KOPT-K1 (cell line): Measurements from ENCODE around the gene AAK1.
A peak's percentile ranks its signal among the peaks of the same experiment; 100 is the strongest.
"Not testable (repeated sequence)": the region's sequence is repeated elsewhere in the genome, so short reads cannot be mapped to it uniquely, and the experiment has no call there.

Source experiments
- H3K27ac ChIP-seq: fragments of 200-600 bp; sonication (generic); 2 replicates; pipeline ENCODE4 v1.5.1; 2016; ENCODE audit warnings: antibody characterized with exemption, mild to moderate bottlenecking, low read depth, low read length; ENCODE audit not compliant: poor library complexity, severe bottlenecking
- H3K36me3 ChIP-seq: fragments of 200-600 bp; sonication (generic); 2 replicates; pipeline ENCODE4 v1.5.1; 2017; ENCODE audit warnings: antibody characterized with exemption, mild to moderate bottlenecking, low read length, moderate library complexity; ENCODE audit not compliant: insufficient read depth
- H3K9me3 ChIP-seq: fragments of 200-600 bp; sonication (generic); 2 replicates; pipeline ENCODE4 v1.5.1; 2017; ENCODE audit warnings: antibody characterized with exemption, low read length, mild to moderate bottlenecking; ENCODE audit not compliant: insufficient read depth, poor library complexity, severe bottlenecking

The AAK1 gene

GRCh38 chr2:69624131-69624530 is 19.4 kb downstream of the AAK1 start:
- Histone ChIP-seq H3K36me3 (no peaks in the 10 kb centered on the region), H3K27ac (no peak overlapping the region), H3K9me3 (no peaks in the 10 kb centered on the region)

GRCh38 chr2:69623236-69623635 is 20.3 kb downstream of the AAK1 start:
- no peaks in the 10 kb centered on the region for H3K36me3 ChIP-seq
- H3K27ac ChIP-seq, result no peak overlapping the region
- no peaks in the 10 kb centered on the region for H3K9me3 ChIP-seq

- H3K36me3 ChIP-seq, H3K27ac ChIP-seq, H3K9me3 ChIP-seq: not testable (repeated sequence)
Observed at GRCh38 chr2:69622805-69623204, 20.7 kb downstream of the AAK1 start.

DNA sequence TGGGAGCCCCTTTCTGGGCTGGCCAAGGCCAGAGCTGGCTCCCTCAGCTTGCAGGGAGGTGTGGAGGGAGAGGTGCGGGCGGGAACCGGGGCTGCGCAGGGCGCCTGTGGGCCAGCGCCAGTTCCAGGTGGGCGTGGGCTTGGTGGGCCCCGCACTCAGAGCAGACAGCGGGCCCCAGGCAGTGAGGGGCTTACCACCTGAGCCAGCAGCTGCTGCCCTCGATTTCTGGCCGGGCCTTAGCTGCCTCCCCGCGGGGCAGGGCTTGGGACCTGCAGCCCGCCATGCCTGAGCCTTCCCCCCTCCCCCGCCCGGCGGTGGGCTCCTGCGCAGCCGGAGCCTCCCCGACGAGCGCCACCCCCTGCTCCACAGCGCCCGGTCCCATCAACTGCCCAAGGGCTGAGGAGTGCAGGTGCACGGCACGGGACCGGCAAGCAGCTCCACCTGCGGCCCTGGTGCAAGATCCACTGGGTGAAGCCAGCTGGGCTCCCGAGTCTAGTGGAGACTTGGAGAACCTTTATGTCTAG is 21.5 kb downstream of the AAK1 start:
- not testable (repeated sequence) for H3K36me3 ChIP-seq, H3K27ac ChIP-seq, H3K9me3 ChIP-seq

DNA sequence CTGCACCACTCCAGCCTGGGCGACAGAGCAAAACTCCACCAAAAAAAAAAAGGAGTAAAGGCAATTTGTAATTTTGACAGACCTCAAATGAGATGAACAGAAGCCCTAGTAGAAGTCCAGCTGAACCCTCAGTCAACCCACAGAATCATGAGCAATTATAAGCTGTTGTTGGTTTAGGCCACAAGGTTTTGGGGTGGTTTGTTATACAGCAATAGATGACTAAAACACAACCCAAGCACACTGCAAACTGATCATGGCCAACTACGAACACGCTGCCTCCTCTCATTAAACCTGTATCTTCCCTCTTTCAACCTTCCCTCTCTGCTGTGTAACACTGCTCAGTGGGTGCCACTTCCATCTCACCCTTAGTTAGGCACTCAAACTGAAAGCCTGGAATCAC is 22.1 kb downstream of the AAK1 start:
- no peaks in the 10 kb centered on the region for H3K9me3 ChIP-seq
- no peak overlapping the region for H3K27ac ChIP-seq
- no peaks in the 10 kb centered on the region for H3K36me3 ChIP-seq

GRCh38 chr2:69620870-69621269 is 22.7 kb downstream of the AAK1 start:
- no peaks in the 10 kb centered on the region for H3K36me3 ChIP-seq
- no peaks in the 10 kb centered on the region for H3K9me3 ChIP-seq
- peak overlapping the region; percentile 46 for H3K27ac ChIP-seq

DNA sequence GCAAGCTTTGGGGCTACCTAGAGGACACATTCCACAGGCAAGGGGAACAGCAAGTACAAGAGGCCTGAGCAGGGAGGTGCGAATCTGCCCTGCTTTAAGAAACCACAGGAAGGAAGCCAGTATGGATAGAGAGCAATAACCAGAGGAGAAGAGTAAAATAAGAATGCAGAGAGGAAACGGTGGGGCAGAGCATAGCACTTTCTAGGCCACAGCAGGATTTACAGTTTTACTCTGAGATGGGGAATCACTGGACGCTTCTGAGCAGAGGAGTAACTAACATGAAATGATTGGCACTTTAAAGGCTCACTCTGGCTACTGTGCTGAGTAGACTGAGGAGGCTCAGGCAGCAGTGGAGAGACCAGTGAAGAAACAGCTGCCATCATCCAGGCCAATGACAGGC is 23.8 kb downstream of the AAK1 start:
- H3K9me3 ChIP-seq, result no peaks in the 10 kb centered on the region
- H3K27ac ChIP-seq, result peak overlapping the region; percentile 46
- peaks cover 7% of the 10 kb centered on the region; the same call in 1 of the 2 replicates for H3K36me3 ChIP-seq

- H3K36me3 ChIP-seq, result peaks cover 17% of the 10 kb centered on the region; the same call in 1 of the 2 replicates
- H3K27ac ChIP-seq, result no peak overlapping the region
- H3K9me3 ChIP-seq, result peaks cover 10% of the 10 kb centered on the region
Observed at GRCh38 chr2:69618362-69618761, 25.2 kb downstream of the AAK1 start.

GRCh38 chr2:69617744-69618143 is 25.8 kb downstream of the AAK1 start:
- peaks cover 10% of the 10 kb centered on the region for H3K9me3 ChIP-seq
- peaks cover 17% of the 10 kb centered on the region; the same call in 1 of the 2 replicates for H3K36me3 ChIP-seq
- H3K27ac ChIP-seq, result no peak overlapping the region

DNA sequence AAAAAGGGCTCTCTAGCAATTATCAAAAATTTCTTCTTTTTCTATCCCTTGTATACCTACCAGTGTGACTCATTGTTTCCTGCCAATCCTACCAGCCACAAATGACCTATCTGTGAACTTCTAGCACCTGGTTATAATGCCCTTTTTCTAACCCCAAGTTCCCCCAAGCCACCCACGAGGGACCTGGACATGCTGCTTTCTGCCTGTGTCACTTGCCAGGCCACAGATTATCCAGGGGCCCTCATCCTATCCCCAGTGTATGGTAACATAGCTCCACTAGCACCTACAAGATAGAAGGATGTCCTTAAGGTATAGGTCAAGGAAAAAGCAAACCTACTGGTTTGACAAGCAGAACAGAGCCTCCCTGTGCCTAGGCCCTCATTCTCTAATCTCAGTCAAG is 26.8 kb downstream of the AAK1 start:
- Histone ChIP-seq H3K36me3 (peaks cover 17% of the 10 kb centered on the region; the same call in 1 of the 2 replicates), H3K9me3 (peaks cover 10% of the 10 kb centered on the region), H3K27ac (peak overlapping the region; percentile 2)

DNA sequence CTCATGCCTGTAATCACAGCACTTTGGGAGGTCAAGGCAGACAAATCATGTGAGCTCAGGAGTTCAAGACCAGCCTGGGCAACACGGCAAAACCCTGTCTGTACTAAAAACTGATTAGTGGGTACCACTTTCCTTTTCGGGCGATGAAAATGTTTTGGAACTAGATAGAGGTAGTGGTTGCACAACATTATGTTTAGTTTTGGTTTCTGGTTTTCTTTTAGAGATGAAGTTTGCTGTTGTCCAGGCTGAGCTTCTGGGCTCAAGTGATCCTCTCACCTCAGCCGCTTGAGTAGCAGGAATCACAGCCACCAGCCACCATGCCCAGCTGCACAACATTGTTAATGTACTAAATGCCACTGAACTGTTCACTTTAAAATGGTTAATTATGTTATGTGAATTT is 27.6 kb downstream of the AAK1 start:
- Histone ChIP-seq H3K36me3 (peaks cover 19% of the 10 kb centered on the region; the same call in 1 of the 2 replicates), H3K9me3 (peaks cover 10% of the 10 kb centered on the region), H3K27ac (no peak overlapping the region)

DNA sequence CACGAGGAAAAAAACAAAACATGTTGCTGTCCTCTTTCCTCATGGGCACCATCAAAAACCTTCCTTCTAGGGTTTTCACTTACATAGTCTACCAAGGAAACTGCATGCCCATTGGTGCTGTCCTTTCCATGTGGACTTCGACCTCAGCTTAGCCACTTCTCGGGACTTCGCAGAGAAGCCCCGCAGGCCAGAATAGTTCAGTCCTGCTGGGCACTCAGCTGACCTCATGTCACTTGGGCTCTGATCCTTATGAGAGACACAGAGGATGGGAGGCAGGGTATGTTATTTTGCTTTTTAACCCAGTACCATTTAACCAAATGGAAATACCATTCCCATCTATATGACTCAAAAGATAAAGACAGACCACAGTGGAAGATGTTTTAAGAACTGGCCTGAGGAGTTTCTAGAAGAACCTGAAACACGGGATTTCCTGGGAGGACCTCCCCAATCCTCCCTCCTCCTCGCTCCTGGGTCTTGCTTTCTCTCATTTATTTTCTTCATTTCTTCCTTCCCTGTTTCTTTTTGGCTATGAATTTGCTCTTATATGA is 28.4 kb downstream of the AAK1 start:
- Histone ChIP-seq H3K27ac (no peak overlapping the region), H3K36me3 (peaks cover 24% of the 10 kb centered on the region), H3K9me3 (peaks cover 13% of the 10 kb centered on the region)

GRCh38 chr2:69612707-69613106 is 30.8 kb downstream of the AAK1 start:
- Histone ChIP-seq H3K9me3 (peaks cover 18% of the 10 kb centered on the region), H3K36me3 (peaks cover 24% of the 10 kb centered on the region), H3K27ac (no peak overlapping the region)

GRCh38 chr2:69612200-69612599 is 31.3 kb downstream of the AAK1 start:
- Histone ChIP-seq H3K36me3 (peaks cover 24% of the 10 kb centered on the region), H3K27ac (no peak overlapping the region), H3K9me3 (peaks cover 18% of the 10 kb centered on the region)

- peaks cover 24% of the 10 kb centered on the region for H3K36me3 ChIP-seq
Observed at GRCh38 chr2:69608109-69608508, 35.4 kb downstream of the AAK1 start.

DNA sequence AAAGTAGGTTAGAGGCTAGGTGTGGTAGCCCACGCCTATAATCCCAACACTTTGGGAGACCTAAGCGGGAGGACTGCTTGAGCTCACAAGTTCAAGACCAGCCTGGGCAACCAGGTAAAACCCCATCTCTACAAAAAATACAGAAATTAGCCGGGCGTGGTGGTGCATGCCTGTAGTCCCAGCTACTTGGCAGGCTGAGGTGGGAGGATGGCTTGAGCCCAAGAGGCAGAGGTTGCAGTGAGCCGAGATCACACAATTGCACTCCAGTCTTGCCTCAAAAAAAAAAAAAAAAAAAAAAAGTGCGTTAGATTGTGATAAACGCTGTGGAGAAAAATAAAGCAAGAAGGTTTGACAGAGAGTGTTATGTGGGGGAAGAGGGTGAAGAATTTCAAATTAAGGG is 36.8 kb downstream of the AAK1 start:
- peaks cover 24% of the 10 kb centered on the region for H3K36me3 ChIP-seq
- not testable (repeated sequence) for H3K27ac ChIP-seq
- H3K9me3 ChIP-seq, result peaks cover 24% of the 10 kb centered on the region

More at GRCh38 chr2:69608109-69608508, 35.4 kb downstream of the AAK1 start:
- Histone ChIP-seq H3K9me3 (peaks cover 24% of the 10 kb centered on the region), H3K27ac (no peak overlapping the region)
